HAP-1 (cell line): ENCODE measurements around the gene MAPK8.
A peak's percentile ranks its signal among the peaks of the same experiment; 100 is the strongest.
"Not testable (repeated sequence)": the region's sequence is repeated elsewhere in the genome, so short reads cannot be mapped to it uniquely, and the experiment has no call there.

Source experiments
- DNase-seq, 2 experiments: peaks; one replicate each; pipeline ENCODE4 v3.0.0-alpha.2; 2016 to 2020; ENCODE audit warnings: low spot score in 2 of 2
- H3K27me3 ChIP-seq: fragments of 250-450 bp; sonication (Bioruptor Pico); 2 replicates; pipeline ENCODE4 v1.5.1; 2020; ENCODE audit warnings: low read depth, mild to moderate bottlenecking, moderate library complexity
- H3K36me3 ChIP-seq: fragments of 250-450 bp; sonication (Bioruptor Pico); replicated peaks from 2 replicates; pipeline ENCODE4 v1.5.1; 2020; ENCODE audit warnings: mild to moderate bottlenecking
- H3K4me1 ChIP-seq: fragments of 250-450 bp; sonication (Bioruptor Pico); 2 replicates; pipeline ENCODE4 v1.5.1; 2020; ENCODE audit warnings: mild to moderate bottlenecking
- H3K4me3 ChIP-seq: fragments of 250-450 bp; sonication (Bioruptor Pico); 2 replicates; pipeline ENCODE4 v1.5.1; 2020; ENCODE audit warnings: mild to moderate bottlenecking, moderate library complexity
- H3K9me3 ChIP-seq: fragments of 250-450 bp; sonication (Bioruptor Pico); 2 replicates; pipeline ENCODE4 v1.5.1; 2020; ENCODE audit warnings: mild to moderate bottlenecking, moderate library complexity
- in situ Hi-C: fragments of 300-500 bp; cut with MboI; formaldehyde crosslinking; loops from 3 replicates; pipeline ENCODE4 v1.14.3; 2020; ENCODE audit warnings: low sequenced_read_pairs, inconsistent platforms, mixed read lengths

The MAPK8 gene

GRCh38 chr10:48306265-48306869, at the start of gene MAPK8:
TSS of gene MAPK8 (plus strand) at chr10:48306677. CDS start at chr10:48401661, 94,984 bp downstream.
- in situ Hi-C loops: no loop called here
- Histone ChIP-seq H3K4me1 (no peaks in the 10 kb centered on the region; the same call in 1 of the 2 replicates), H3K27me3 (no peaks in the 10 kb centered on the region), H3K36me3 (no peaks in the 10 kb centered on the region), H3K4me3 (peak within 1 kb of the TSS; percentile 56), H3K9me3 (no peaks in the 10 kb centered on the region)
- DNase-seq: peak; percentile 85 to 94

- in situ Hi-C loops: no loop called here
Observed at GRCh38 chr10:48257407-48257961, 49.0 kb upstream of the MAPK8 start.

GRCh38 chr10:48258105-48258504, 48.4 kb upstream of the MAPK8 start:
- Histone ChIP-seq H3K27me3 (no peaks in the 10 kb centered on the region), H3K4me3 (no peak overlapping the region), H3K4me1 (no peaks in the 10 kb centered on the region), H3K9me3 (no peaks in the 10 kb centered on the region), H3K36me3 (no peaks in the 10 kb centered on the region)
- in situ Hi-C loops: no loop called here
- DNase-seq: no peak

More at GRCh38 chr10:48257407-48257961, 49.0 kb upstream of the MAPK8 start:
- Histone ChIP-seq H3K36me3 (no peaks in the 10 kb centered on the region), H3K27me3 (no peaks in the 10 kb centered on the region), H3K4me1 (no peaks in the 10 kb centered on the region), H3K9me3 (no peaks in the 10 kb centered on the region), H3K4me3 (no peak overlapping the region)
- DNase-seq: no peak

GRCh38 chr10:48266528-48266927, 39.9 kb upstream of the MAPK8 start:
- Histone ChIP-seq H3K27me3 (no peaks in the 10 kb centered on the region), H3K36me3 (no peaks in the 10 kb centered on the region), H3K4me3 (no peak overlapping the region), H3K9me3 (no peaks in the 10 kb centered on the region), H3K4me1 (no peaks in the 10 kb centered on the region)
- in situ Hi-C loops: no loop called here
- no peak for DNase-seq

GRCh38 chr10:48271047-48271730, 35.3 kb upstream of the MAPK8 start:
- in situ Hi-C loops: no loop called here
- H3K9me3 ChIP-seq: no peaks in the 10 kb centered on the region
- no peaks in the 10 kb centered on the region for H3K27me3 ChIP-seq
- H3K4me3 ChIP-seq: no peak overlapping the region
- H3K4me1 ChIP-seq: no peaks in the 10 kb centered on the region
- H3K36me3 ChIP-seq: no peaks in the 10 kb centered on the region
- DNase-seq: no peak

GRCh38 chr10:48272682-48273081, 33.8 kb upstream of the MAPK8 start:
- no peaks in the 10 kb centered on the region for H3K36me3 ChIP-seq
- no peaks in the 10 kb centered on the region for H3K9me3 ChIP-seq
- no peaks in the 10 kb centered on the region for H3K27me3 ChIP-seq
- H3K4me1 ChIP-seq: no peaks in the 10 kb centered on the region
- no peak overlapping the region for H3K4me3 ChIP-seq
- in situ Hi-C loops: no loop called here
- no peak for DNase-seq

GRCh38 chr10:48273741-48274140, 32.7 kb upstream of the MAPK8 start:
- H3K4me1 ChIP-seq: no peaks in the 10 kb centered on the region
- no peak overlapping the region for H3K4me3 ChIP-seq
- no peaks in the 10 kb centered on the region for H3K9me3 ChIP-seq
- in situ Hi-C loops: no loop called here
- H3K27me3 ChIP-seq: no peaks in the 10 kb centered on the region
- no peaks in the 10 kb centered on the region for H3K36me3 ChIP-seq
- DNase-seq: no peak

- Histone ChIP-seq H3K4me1 (no peaks in the 10 kb centered on the region), H3K9me3 (no peaks in the 10 kb centered on the region), H3K27me3 (no peaks in the 10 kb centered on the region), H3K36me3 (no peaks in the 10 kb centered on the region), H3K4me3 (no peak within 1 kb of the TSS)
- no peak for DNase-seq
- in situ Hi-C loops: no loop called here
Observed at GRCh38 chr10:48274636-48275035, 31.8 kb upstream of the MAPK8 start, which contains the start of gene FRMPD2. TSS of gene FRMPD2 (minus strand) at chr10:48274696. CDS start at chr10:48274567, 129 bp downstream.

- Histone ChIP-seq H3K4me3 (no peak overlapping the region), H3K9me3 (no peaks in the 10 kb centered on the region), H3K36me3 (no peaks in the 10 kb centered on the region), H3K4me1 (no peaks in the 10 kb centered on the region), H3K27me3 (no peaks in the 10 kb centered on the region)
- in situ Hi-C loops: no loop called here
- no peak for DNase-seq
Observed at GRCh38 chr10:48277093-48277492, 29.4 kb upstream of the MAPK8 start.

- Histone ChIP-seq H3K4me3 (no peak overlapping the region), H3K9me3 (no peaks in the 10 kb centered on the region), H3K36me3 (no peaks in the 10 kb centered on the region), H3K4me1 (no peaks in the 10 kb centered on the region), H3K27me3 (no peaks in the 10 kb centered on the region)
- in situ Hi-C loops: no loop called here
- no peak for DNase-seq
Observed at GRCh38 chr10:48279081-48279751, 27.3 kb upstream of the MAPK8 start.

- H3K4me3 ChIP-seq, H3K36me3 ChIP-seq, DNase-seq, H3K4me1 ChIP-seq, H3K9me3 ChIP-seq, H3K27me3 ChIP-seq, in situ Hi-C loops: not testable (repeated sequence)
Observed at GRCh38 chr10:48281697-48282096, 24.8 kb upstream of the MAPK8 start.

- no peaks in the 10 kb centered on the region for H3K27me3 ChIP-seq
- no peak for DNase-seq
- no peak overlapping the region for H3K4me3 ChIP-seq
- H3K4me1 ChIP-seq: no peaks in the 10 kb centered on the region
- no peaks in the 10 kb centered on the region for H3K36me3 ChIP-seq
- no peaks in the 10 kb centered on the region for H3K9me3 ChIP-seq
- in situ Hi-C loops: no loop called here
Observed at GRCh38 chr10:48282829-48283228, 23.6 kb upstream of the MAPK8 start.

- Histone ChIP-seq H3K9me3 (no peaks in the 10 kb centered on the region), H3K36me3 (no peaks in the 10 kb centered on the region), H3K4me1 (no peaks in the 10 kb centered on the region), H3K4me3 (no peak overlapping the region), H3K27me3 (no peaks in the 10 kb centered on the region)
- DNase-seq: no peak
- in situ Hi-C loops: no loop called here
Observed at GRCh38 chr10:48284002-48284546, 22.4 kb upstream of the MAPK8 start.

GRCh38 chr10:48284811-48285210, 21.7 kb upstream of the MAPK8 start:
- H3K4me3 ChIP-seq: no peak overlapping the region
- H3K27me3 ChIP-seq: no peaks in the 10 kb centered on the region
- H3K4me1 ChIP-seq: no peaks in the 10 kb centered on the region
- in situ Hi-C loops: no loop called here
- DNase-seq: no peak
- H3K36me3 ChIP-seq: no peaks in the 10 kb centered on the region
- no peaks in the 10 kb centered on the region for H3K9me3 ChIP-seq
